Measurements from ENCODE around the gene USH1C.

USH1C gene

DNA sequence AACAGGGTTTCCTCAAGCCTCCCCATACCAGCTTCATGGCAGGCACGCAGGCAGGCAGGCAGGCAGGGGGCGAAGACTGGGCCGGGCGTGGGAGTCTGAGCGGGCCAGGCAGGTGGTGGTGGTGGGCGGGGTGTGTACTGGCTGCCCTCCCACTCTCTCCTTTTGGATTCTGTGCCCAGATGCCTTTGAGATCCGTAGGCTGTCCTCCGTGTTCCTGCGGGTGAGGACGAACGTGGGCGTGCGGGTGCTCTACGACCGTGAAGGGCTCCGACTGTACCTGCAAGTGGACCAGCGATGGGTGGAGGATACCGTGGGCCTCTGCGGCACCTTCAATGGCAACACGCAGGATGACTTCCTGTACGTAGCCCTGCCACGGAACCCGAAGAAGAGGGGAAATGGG, 25.8 kb upstream of the USH1C start:
- DNase-seq (ENCODE audit: low read depth, low spot score): no peak

DNA sequence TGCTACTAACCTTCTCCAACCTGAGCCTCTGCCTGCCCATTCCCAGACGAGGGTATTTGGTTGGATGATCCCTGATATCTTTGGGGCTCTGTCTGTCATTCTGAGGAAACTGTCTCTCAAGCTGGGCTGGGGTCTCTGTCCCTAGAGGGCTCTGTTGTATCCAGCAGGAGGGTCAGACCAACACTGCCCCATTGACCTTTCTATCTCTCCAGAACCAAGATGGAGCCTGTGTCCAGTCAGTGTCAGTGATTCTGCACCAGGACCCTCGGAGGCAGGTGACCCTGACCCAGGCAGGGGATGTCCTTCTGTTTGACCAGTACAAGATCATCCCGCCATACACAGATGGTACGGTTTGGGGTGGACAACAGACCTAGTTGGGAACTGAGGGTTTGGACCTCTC, 24.7 kb upstream of the USH1C start:
- DNase-seq (ENCODE audit: low read depth, low spot score): no peak

DNA sequence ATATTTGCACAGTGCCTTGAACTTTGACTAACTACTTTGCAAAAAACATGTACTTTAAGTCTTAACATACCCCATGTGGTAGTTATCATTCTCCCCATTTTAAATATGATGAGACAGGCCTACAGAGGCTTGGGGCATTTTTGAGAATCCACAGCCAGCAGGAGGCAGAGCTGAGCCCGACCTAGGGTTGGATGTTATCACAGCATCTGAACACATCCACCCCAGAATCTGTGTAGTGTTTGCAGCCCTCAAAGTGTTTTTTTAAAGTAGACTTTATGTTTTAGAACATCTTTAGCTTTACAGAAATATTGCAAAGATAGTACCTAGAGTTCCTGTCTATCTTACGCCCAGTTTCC, 20.4 kb upstream of the USH1C start:
- DNase-seq (ENCODE audit: low read depth, low spot score): no peak

DNA sequence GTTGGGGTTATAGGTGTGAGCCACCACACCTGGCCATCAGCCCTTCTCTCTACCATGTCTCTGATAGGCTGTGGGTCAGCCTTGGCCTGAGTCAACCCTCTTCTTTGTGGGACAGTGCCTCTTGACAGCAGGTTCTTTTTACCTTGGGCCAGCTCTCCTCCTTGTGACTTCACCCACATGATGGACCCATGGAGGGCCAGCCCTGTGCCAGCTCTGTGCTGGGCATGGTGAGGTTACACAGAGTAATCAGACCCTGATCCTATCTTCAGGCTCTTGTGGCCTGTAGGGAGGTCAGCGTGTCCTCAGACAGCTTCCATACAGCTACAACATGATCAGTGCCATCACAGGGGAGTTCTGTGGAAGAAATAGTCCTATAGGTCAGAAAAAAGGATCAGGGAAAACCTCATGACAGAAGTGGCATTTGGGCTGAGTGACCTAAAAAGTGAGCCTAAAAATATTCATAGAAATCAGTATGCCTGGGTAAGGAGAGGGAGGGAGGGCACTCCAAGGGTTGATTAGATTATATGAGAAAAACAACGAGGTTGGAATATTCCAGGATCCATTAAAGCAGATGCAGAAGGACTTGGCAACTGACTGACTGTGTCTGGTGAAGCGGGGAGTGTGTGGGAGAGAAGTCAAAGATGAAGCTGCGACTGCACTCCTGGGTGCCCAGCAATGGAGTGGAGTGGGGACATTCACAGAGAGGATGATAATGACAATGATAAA, 19.9 kb upstream of the USH1C start:
- DNase-seq (ENCODE audit: low read depth, low spot score): no peak

DNA sequence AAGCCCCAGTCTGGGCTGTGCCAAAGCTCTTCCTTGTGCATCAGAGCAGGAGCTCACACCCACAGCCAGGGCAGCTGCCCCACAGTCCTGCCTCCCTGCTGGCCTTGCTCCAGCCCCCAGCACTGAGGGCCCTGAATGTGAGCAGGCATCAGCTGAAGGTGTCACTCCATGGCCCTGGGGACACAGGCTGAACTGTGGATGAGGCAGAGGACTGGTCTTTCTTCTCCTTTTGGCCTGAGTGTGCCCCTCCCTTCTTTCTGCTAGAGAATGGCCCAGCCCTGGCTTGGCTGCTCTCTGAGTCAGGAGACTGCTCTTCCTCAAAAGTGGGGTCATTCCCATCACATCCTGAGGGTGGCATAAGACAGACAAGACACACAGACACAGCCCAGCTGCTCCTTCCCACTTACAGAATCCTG, 19.0 kb upstream of the USH1C start:
- no peak for DNase-seq (ENCODE audit: low read depth, low spot score)

DNA sequence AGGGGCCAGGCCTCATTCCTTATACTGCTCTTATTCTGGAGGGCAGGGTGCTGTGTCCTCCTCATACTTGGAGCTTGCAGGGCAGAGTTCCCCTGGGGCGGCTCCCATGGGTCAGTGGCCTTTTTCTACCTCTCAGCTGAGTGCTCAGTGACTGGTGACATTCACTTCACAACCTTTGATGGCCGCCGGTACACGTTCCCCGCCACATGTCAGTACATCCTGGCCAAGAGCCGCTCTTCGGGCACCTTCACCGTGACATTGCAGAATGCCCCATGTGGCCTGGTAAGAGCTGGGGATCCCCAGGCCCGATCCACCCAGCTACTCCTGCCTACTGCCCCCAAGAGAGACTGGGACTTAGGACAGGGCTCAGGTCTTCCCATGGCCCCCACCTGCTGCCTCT, 17.3 kb upstream of the USH1C start:
- DNase-seq (ENCODE audit: low read depth, low spot score): no peak

DNA sequence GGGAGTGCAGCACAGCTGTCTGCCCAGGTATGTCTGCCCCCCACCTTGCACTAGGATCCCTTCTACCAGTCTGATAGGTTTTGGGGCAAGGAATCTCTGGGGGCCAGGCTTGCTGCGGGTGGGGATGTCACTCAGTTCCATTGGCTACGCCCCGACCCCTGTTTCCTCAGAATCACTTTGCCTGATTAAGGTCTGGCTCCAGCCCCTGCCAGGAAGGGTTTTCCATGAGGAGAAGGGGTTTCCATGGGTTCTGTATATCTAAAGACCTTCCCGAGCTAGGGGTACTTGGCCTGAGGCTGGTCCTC, 16.8 kb upstream of the USH1C start:
- no peak for DNase-seq (ENCODE audit: low read depth, low spot score)

DNA sequence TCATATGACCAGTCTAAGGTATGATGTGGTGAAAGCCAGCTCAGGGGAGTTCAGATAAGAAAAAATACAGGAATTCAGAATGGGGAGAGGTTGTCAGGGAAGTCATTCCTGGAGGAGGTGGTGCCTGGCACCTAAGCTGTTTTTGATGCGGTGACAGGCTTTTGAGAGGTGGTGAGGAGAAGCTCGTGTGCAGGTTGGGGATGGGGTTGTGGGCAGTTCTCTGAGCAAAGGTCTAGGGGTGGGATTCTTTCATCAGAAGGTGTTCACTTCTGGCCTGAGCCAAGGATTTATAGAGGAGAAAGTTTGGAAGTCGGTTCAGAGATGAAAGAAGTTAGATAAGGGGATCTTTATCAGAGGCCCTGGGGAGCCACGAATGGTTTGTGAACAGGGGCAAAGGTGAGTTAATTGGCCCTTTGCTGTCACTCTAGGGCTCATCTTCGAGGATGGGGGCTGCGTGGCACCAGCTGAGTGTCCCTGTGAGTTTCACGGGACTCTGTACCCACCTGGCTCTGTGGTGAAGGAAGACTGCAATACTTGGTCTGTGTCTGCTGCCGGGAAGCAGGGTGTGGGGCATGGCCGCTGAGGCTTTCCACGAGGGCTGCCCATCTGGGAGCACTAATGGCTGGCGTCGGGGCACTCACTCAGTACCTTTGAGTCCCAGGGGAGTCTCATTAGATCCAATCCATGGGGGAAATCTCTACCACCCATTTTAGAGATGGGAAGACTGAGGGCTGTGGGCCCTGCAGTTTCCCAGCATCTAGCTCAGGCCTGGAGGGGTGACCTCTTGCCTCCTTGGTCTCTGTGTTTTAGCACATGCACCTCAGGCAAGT, 16.3 kb upstream of the USH1C start:
- DNase-seq (ENCODE audit: low read depth, low spot score): no peak

DNA sequence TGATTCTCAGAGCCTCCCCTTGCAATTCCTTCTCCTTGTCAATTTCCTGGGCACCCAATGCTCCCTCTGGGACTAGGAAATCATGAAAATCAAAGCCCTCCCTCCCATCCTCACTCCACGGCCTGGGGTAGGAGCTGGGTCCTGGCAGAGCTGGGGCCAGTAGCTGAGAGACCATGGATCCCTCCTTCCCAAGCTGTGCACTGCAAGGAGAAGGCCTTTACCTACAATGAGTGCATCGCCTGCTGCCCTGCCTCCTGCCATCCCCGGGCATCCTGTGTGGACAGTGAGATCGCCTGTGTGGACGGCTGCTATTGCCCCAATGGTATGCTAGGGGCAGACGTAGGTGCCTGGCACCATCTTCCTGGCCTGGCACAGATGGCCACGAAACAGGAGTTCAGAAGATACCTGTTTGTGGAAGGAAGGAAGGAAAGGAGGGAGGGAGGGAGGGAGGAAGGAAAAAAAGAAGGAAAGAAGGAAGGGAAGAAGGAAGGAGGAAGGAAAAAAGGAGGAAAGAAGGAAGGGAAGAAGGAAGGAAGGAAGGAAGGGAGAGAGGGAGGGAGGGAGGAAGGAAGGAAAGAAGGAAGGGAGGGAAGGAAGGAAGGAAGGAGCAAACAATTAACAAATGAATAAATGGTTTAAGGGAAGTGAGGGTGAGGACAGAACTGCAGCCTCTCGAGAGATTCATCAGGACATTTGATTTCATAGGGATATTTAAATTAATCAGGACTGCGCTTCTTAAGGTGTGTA, 15.3 kb upstream of the USH1C start:
- DNase-seq (ENCODE audit: low read depth, low spot score): no peak

DNA sequence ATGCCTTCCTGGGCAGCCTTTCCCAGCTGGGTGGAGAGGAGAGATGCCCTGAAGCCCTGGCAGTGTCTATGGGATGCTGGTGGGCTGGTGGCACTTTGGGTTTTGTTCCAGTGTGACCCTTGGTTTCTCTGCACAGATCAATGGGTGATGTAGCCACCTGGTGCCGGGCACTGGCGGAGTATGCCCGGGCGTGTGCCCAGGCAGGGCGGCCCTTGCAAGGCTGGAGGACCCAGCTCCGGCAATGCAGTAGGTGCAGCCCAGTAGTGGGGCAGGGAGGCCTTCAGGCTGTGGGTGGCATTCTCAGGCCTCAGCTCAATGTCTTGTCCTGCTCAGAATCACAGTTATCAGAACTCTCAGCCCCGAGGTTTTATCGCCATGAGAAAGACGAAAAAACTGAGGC, 14.7 kb upstream of the USH1C start:
- DNase-seq (ENCODE audit: low read depth, low spot score): no peak

DNA sequence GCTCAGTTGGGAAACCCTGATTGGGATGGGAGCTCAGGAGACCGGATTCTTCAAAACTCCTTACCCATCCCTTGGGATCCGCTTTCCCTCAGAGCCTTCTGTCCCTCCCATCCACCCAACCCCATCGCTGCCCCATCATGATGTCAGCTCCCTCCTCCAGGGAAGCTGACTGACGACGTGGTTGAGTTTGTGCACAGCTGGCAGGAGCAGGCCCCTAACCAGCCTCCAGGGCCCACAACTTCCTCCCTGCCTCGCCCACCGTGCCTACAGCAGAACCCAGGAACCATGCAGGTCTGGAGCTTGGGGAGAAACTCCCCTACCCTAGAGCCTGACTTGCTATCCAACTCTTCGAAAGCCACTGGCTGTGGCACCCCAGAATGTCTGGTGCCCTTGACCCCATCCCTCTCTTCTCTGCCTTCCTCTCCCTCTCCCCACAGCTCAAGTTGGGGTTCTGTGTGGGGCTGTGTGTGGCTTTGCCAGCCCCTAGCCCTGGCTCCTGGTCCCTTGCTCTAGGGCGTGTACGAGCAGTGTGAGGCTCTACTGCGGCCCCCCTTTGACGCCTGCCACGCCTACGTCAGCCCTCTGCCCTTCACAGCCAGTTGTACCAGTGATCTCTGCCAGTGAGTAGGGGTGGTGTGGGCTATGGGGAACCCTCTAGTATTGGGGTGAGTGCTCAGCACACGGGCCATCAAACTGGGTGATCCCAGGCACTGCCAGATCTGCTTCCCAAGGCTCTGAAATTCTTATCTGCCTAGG, 14.0 kb upstream of the USH1C start:
- DNase-seq (ENCODE audit: low read depth, low spot score): no peak

DNA sequence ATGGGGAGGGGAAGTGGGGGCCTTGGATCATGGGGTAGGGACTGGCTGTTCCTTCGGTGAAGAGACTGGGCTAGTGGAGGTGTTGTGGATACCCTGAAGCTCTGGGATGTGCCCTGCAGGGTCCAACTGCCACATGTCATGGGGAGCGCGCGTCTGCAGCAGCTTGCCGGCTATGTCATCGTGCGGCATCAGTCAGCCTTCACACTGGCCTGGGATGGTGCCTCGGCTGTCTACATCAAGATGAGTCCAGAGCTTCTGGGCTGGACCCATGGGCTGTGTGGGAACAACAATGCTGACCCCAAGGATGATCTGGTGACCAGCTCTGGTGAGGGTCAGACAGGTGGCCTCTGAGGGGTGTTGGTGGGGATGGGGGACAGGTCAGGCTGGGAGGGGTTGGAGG, 12.8 kb upstream of the USH1C start:
- DNase-seq (ENCODE audit: low read depth, low spot score): no peak

DNA sequence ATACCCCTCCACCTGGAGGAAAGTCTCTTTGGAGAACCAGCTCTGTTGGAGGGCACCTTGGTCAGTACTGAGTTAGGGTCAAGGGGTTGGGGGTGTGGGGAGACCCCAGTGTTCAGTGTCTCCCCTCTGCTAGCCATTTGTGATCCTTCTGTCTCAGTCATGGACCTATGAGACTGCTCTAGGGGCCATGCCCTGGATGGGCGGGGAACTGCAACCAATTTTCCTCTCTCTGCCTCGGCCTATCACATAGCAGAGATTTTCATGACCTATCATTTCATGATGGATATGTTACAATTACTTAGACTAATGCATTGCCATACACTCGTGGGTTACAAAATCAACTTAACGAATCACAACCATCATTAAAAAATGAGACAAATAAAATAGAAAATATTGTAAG, 10.3 kb upstream of the USH1C start:
- no peak for DNase-seq (ENCODE audit: low read depth, low spot score)

DNA sequence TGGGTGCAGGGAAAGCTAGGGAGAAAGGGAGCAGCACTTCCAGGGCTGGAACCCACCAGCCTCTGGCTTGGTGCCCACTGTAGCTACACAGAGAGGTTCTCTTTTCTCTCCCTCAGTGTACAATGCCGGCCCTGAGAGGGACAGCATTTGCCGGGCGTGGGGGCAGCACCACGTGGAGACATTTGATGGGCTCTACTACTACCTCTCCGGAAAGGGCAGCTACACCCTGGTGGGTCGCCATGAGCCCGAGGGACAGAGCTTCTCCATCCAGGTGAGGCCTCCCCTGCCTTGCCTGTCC, 9.0 kb upstream of the USH1C start:
- DNase-seq (ENCODE audit: low read depth, low spot score): no peak

DNA sequence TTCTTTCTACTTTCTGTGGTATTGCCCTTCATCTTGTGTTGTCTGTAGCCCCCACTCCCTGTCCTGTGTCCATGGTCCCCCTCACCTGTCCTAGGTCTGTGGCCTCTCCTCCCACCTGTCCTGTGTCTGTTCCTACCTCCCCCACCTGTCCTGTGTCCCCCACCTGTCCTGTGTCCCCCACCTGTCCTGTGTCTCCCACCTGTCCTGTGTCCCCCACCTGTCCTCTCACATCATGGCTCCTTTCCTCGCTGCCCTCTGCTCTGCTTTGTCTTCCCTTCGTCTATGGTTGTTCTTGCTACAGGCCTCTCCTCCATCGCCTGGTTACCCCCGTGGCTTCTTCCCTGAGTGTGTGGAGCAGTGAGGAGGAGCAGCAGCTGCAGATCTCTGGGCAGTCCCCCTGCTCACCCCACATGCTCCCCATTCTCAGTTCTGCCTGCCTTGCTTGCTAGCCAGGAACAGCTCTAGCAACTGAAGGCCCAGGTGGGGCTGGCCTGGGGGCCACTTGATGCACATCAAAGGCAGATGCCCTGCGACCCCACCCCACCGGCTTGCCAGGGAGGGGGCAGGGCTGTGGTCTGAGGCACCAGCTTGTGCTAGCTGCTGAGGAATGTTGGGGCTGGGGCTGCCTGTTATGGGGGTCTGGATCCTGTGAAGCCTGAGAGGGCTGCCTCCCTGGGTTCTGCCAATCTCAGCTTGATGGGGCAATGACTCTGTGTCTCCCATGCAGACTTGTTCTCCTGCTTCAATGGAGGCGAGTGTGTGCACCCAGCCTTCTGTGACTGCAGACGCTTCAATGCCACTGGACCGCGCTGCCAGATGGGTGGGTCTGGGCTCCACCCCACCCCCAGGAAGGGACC, 8.4 kb upstream of the USH1C start:
- DNase-seq (ENCODE audit: low read depth, low spot score): no peak

DNA sequence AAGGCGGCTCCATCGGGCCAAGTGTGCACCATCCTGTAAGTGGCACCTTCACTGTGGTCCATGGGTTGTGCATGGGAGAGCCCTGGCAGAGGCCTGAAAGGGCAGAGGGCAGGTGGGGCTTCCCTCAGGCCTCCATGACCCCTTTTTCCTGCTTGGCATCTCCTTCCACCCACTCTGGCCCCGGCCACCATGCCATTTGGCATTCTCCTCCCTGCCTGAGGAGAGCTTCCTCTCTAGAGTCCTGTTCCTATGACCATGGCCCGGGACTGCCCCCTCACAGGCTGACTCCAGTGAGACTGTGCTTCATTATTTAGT, 7.8 kb upstream of the USH1C start:
- no peak for DNase-seq (ENCODE audit: low read depth, low spot score)

DNA sequence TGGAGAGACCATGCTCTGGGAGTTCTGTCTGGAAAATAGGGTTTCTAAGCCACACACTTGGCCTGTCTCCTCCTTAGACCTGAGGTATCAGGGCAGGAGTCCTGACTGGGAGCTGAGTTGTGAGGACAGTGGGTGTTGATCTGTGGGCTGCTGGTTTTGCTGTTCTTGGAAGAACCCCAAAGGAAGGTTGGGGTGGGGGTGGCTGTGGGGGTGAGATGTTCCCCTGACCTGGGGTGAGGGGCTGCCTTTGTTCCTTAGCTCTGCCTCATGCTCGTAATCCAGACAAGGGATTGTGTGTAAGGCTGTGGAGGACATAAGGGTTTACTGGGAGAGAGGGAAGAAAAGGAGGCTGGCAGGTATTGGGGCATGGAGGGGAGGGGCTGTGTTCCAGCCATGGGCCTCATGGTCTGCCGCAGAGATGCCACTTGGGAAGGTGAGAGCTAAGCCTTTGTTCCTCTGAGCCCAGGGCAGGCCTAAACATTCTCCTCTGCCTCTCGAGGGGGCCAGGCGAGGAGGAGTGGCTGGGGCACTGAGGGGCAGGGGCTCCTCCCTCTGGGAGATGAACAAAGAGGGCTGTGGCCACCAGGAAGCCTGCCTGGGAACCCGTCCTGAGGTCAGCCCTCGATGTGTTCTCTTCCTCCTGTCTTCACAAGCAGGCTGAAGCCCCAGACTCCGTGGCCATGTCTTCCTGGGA, 7.3 kb upstream of the USH1C start:
- no peak for DNase-seq (ENCODE audit: low read depth, low spot score)

DNA sequence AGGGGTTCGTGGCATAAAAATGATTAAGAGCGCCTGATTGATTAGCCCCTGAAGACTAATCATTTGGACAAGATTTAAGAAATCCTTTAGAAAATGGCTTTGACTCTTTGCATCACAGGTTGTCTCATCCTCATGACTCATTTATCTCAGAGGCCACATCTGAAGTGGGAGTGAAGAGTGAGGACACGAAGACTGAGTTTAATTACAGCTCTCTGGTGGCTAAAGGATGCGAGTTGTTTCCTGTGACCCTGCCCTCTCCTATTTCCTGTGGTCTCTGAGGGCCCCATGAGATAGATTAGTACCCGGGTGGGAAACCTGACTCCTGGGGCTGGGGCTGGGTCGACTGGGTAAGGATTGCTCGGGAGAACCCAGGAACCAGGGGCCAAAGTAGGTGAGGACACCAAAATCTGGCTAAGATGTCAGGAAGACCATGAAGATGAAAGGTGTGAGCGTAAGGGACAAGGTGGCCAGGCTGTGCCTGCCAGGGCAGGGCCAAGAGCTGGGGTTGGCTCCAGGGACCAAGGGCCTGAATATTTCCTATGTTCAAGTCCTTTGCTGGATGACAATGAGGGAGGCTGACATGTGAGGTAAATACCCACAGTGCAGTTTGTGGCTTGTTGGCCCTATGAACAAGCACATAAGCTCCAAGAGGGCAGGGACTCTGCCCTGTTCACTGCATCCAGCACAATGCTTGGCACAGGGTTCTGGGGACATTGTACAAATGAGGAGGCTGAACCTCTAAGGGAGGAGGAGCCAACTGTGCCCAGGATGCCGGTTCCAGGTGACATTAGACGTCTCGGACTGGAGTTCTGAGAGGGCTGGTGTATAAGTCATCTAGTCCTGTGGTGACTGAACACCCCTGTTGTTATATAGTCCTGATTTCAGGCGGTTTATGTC, 6.5 kb upstream of the USH1C start:
- DNase-seq (ENCODE audit: low read depth, low spot score): no peak

DNA sequence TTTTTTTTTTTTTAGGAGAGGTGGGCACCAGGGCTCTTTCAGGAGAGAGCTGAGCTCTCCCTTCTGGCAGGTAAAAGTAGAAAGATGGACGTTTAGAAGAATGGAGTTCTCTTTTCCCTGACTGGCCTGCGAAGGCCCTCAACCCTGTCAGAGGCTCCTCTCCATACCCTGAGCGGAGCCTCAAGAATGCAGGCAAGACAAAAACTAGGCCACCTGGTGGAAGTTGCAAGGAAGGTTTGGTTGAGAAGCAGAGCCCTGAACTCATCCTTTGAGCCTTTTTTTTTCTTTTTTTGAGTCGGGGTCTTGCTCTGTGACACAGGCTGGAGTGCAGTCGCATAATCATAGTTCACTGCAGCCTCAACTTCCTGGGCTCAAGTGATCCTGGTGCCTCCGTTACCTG, 4.2 kb upstream of the USH1C start:
- DNase-seq (ENCODE audit: low read depth, low spot score): no peak

DNA sequence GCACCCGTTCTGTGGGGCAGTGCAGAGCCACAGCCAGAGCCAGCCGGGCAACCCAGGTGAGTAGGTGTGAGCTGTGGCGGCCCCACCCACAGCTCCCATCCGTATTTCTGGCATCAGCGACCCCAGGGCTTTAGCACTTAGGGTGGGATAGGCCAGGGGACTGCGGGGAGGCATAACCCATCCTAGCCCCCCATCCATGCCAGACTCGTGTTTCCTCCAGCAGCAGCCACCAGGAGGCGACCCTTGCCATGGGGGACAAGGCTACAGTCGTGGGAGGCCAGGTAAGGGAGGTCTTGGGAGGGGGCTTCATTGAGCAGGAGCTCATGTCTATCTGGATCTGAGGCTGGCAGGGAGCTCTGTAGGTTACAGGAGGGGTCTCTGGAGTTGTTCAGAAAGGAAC, 3.7 kb upstream of the USH1C start:
- no peak for DNase-seq (ENCODE audit: low read depth, low spot score)

All from astrocyte of the hippocampus (primary cell).